ENCODE measurements around the gene NUDT3. TPM values are rescaled to one million over a fixed set of nuclear protein-coding genes. Genes with fewer than 3 reads are reported as not detected.

The NUDT3 gene
- total RNA-seq, 3 donors from 2014 or later, result 28.7 to 33.8 (median 29.0) TPM

DNA sequence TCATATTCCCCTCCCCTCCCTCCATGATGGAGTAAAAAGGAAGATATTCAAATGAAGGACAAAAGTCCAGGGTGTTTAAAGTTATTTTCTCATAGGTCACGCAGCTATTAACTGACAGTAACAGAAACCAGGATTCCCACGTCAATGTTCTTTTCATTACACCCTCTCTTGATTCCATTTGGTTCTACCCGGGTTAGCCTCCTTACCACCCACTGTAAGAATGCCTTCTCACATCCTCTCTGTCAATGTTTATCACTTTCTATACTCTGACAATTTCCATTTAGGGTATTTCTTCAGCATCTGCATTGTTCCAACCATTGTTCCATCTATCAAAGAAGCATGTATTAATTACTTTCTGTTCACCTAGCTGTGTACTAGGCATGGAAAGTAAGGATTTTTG lies 52.1 kb downstream of the NUDT3 start:
- H3K27me3 ChIP-seq, result no peaks in the 10 kb centered on the region
- TF ChIP-seq, protein P1, sequence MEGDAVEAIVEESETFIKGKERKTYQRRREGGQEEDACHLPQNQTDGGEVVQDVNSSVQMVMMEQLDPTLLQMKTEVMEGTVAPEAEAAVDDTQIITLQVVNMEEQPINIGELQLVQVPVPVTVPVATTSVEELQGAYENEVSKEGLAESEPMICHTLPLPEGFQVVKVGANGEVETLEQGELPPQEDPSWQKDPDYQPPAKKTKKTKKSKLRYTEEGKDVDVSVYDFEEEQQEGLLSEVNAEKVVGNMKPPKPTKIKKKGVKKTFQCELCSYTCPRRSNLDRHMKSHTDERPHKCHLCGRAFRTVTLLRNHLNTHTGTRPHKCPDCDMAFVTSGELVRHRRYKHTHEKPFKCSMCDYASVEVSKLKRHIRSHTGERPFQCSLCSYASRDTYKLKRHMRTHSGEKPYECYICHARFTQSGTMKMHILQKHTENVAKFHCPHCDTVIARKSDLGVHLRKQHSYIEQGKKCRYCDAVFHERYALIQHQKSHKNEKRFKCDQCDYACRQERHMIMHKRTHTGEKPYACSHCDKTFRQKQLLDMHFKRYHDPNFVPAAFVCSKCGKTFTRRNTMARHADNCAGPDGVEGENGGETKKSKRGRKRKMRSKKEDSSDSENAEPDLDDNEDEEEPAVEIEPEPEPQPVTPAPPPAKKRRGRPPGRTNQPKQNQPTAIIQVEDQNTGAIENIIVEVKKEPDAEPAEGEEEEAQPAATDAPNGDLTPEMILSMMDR (IDR thresholded peaks at IDR 0.05), result no peak
- TF ChIP-seq POLR2AphosphoS5 (IDR thresholded peaks at IDR 0.05), result no peak
- no peak for TF ChIP-seq POLR2A (IDR thresholded peaks at IDR 0.05)
- no peaks in the 10 kb centered on the region for H3K36me3 ChIP-seq
- intact Hi-C loops (cut with DNase I; ENCODE audit: low total_unique reads), result no loop called here
- peaks cover 3 to 24% of the 10 kb centered on the region in 2 donors for H3K4me1 ChIP-seq
- no peak for DNase-seq (ENCODE audit: low spot score in 2 of 2)
- no peak overlapping the region for H3K4me3 ChIP-seq
- H3K27ac ChIP-seq, result peak overlapping the region; percentile 65 to 66
- H3K9me3 ChIP-seq, result no peaks in the 10 kb centered on the region

DNA sequence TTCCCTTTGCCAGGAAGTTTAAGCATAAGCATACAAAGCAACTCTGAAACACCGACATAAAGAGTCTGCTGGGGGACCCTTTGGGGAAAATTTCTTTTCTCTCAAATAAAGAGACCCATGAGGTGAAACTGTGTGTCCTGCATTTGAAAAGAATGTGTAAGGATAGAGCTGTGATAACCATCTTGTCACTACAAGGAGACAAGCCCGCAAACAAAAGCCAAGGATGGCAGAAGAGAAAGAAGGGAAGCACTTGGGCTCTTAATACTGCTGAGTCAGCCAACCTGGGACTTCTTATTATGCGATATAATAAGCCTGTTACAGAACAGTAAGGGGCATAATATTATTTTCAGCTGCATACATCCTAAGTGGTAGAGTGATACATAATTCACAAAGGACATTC lies 52.5 kb downstream of the NUDT3 start:
- peak overlapping the region in 1 of 2 donors; percentile 65 for H3K27ac ChIP-seq
- DNase-seq (ENCODE audit: low spot score in 2 of 2), result no peak
- no peaks in the 10 kb centered on the region for H3K9me3 ChIP-seq
- TF ChIP-seq POLR2A (IDR thresholded peaks at IDR 0.05) (no peak), POLR2AphosphoS5 (IDR thresholded peaks at IDR 0.05) (no peak)
- TF ChIP-seq, protein P1 (IDR thresholded peaks at IDR 0.05), result no peak
- peaks cover 3 to 24% of the 10 kb centered on the region in 2 donors for H3K4me1 ChIP-seq
- H3K27me3 ChIP-seq, result no peaks in the 10 kb centered on the region
- intact Hi-C loops (cut with DNase I; ENCODE audit: low total_unique reads), result no loop called here
- H3K36me3 ChIP-seq, result no peaks in the 10 kb centered on the region
- H3K4me3 ChIP-seq, result no peak overlapping the region

DNA sequence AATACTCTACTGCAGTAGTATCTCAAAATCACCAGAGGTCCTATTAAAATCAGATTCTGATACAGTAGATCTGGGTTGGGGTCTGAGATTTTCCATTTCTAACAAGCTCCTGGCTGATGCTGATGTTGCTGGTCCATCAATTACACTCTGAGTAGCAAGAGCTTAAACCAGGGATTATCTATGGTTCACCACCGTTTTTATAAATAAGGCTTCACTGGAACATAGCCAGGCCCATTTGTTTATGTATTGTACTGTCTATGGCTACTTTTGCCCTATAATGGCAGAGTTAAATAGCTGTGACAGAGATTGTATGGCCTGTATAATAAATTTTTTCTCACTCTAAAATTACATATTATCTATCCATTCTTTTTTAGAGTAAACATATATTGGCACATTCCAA lies 53.0 kb downstream of the NUDT3 start:
- Histone ChIP-seq H3K27me3 (no peaks in the 10 kb centered on the region), H3K36me3 (no peaks in the 10 kb centered on the region), H3K4me1 (peaks cover 3 to 24% of the 10 kb centered on the region in 2 donors), H3K27ac (peak overlapping the region in 1 of 2 donors; percentile 65), H3K9me3 (no peaks in the 10 kb centered on the region), H3K4me3 (no peak overlapping the region)
- TF ChIP-seq, protein P1 (IDR thresholded peaks at IDR 0.05), result no peak
- TF ChIP-seq POLR2A (IDR thresholded peaks at IDR 0.05), result no peak
- no peak for TF ChIP-seq POLR2AphosphoS5 (IDR thresholded peaks at IDR 0.05)
- no peak for DNase-seq (ENCODE audit: low spot score in 2 of 2)
- intact Hi-C loops (cut with DNase I; ENCODE audit: low total_unique reads), result no loop called here

DNA sequence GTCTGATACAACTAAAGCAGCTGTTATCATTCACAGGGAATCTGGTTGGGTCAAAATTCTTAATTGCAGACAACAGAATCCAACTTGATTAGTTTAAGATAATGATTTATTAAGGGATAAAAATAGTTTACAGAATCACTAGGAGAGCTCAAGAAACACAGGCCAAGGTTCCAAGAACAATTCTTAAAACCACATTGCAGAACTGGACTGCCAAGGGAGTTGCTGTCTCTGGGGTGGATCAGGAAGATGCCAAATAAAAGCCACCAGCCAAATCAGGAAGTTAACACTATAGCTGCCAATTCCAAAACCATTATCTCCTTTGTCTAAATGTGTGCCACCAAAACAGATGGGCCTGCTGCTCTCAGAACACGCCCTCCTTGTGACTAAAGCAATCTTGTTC lies 53.7 kb downstream of the NUDT3 start:
- no peaks in the 10 kb centered on the region for H3K9me3 ChIP-seq
- DNase-seq (ENCODE audit: low spot score in 2 of 2), result no peak
- TF ChIP-seq, protein P1 (IDR thresholded peaks at IDR 0.05), result no peak
- TF ChIP-seq POLR2AphosphoS5 (IDR thresholded peaks at IDR 0.05) (no peak), POLR2A (IDR thresholded peaks at IDR 0.05) (no peak)
- H3K36me3 ChIP-seq, result no peaks in the 10 kb centered on the region
- H3K4me1 ChIP-seq, result peaks cover 3 to 24% of the 10 kb centered on the region in 2 donors
- intact Hi-C loops (cut with DNase I; ENCODE audit: low total_unique reads), result no loop called here
- H3K27ac ChIP-seq, result peak overlapping the region; percentile 41 to 52
- no peak overlapping the region for H3K4me3 ChIP-seq
- no peaks in the 10 kb centered on the region for H3K27me3 ChIP-seq

DNA sequence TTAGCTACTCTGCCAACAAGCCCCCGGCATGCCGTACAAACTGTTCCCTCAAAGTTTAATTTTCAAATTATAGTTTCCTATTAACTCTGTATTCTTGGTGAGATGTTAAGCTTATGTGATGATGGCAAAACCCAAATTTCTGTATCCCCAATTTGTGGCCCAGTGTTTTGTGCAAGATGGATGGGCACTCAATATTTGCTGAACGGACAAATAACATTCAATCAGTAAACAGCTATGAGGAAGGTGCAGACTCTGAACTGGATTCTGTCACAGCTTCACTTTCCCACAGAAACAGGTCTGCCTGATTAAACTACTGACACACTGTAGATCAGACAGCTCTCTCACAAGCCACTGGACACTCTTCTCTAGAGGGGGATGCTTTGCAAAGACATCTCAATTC lies 54.1 kb downstream of the NUDT3 start:
- H3K4me1 ChIP-seq, result peaks cover 3 to 24% of the 10 kb centered on the region in 2 donors
- intact Hi-C loops (cut with DNase I; ENCODE audit: low total_unique reads), result no loop called here
- no peak for DNase-seq (ENCODE audit: low spot score in 2 of 2)

More for the DNA sequence above, 54.1 kb downstream of the NUDT3 start:
- TF ChIP-seq, protein P1 (IDR thresholded peaks at IDR 0.05), result no peak
- no peak for TF ChIP-seq POLR2AphosphoS5 (IDR thresholded peaks at IDR 0.05)
- TF ChIP-seq POLR2A (IDR thresholded peaks at IDR 0.05), result no peak
- peak overlapping the region; percentile 41 to 52 for H3K27ac ChIP-seq
- H3K36me3 ChIP-seq, result no peaks in the 10 kb centered on the region
- H3K9me3 ChIP-seq, result no peaks in the 10 kb centered on the region
- H3K4me3 ChIP-seq, result no peak overlapping the region
- H3K27me3 ChIP-seq, result no peaks in the 10 kb centered on the region

All from breast epithelium (tissue), 4 donors.